Hepatocyte (in vitro differentiated cells): ENCODE data around the gene SLC10A1. TPM values are rescaled to one million over a fixed set of nuclear protein-coding genes. Genes with fewer than 3 reads are reported as not detected.
A peak's percentile ranks its signal among the peaks of the same experiment; 100 is the strongest.

Experiments used
- DNase-seq: peaks from one replicate; pipeline ENCODE4 v3.0.0-alpha.2; 2016; ENCODE audit warnings: low spot score
- H2AFZ ChIP-seq: fragments of 200-600 bp; sonication (generic); 2 replicates; pipeline ENCODE4 v1.6.0; 2016; ENCODE audit warnings: antibody characterized with exemption, mild to moderate bottlenecking
- H3K27ac ChIP-seq: fragments of 200-600 bp; sonication (generic); 2 replicates; pipeline ENCODE4 v1.5.1; 2016; ENCODE audit warnings: mild to moderate bottlenecking
- H3K27me3 ChIP-seq: fragments of 200-600 bp; sonication (generic); 2 replicates; pipeline ENCODE4 v1.6.1; 2016
- H3K36me3 ChIP-seq: fragments of 200-600 bp; sonication (generic); replicated peaks from 2 replicates; pipeline ENCODE4 v1.5.1; 2016; ENCODE audit warnings: low read depth; ENCODE audit not compliant: insufficient read depth
- H3K4me1 ChIP-seq: fragments of 200-600 bp; sonication (generic); 2 replicates; pipeline ENCODE4 v1.5.1; 2016; ENCODE audit warnings: mild to moderate bottlenecking, moderate library complexity; ENCODE audit not compliant: insufficient read depth
- H3K4me2 ChIP-seq: fragments of 200-600 bp; sonication (generic); 2 replicates; pipeline ENCODE4 v1.6.0; 2016
- H3K4me3 ChIP-seq: fragments of 200-600 bp; sonication (generic); 2 replicates; pipeline ENCODE4 v1.5.1; 2016; ENCODE audit warnings: mild to moderate bottlenecking
- H3K79me2 ChIP-seq: fragments of 200-600 bp; sonication (generic); 2 replicates; pipeline ENCODE4 v1.6.0; 2017; ENCODE audit warnings: mild to moderate bottlenecking
- H3K9me2 ChIP-seq: fragments of 200-600 bp; sonication (generic); replicated peaks from 2 replicates; pipeline ENCODE4 v1.6.0; 2017; ENCODE audit warnings: mild to moderate bottlenecking; ENCODE audit not compliant: insufficient read depth
- H3K9me3 ChIP-seq: fragments of 200-600 bp; sonication (generic); 2 replicates; pipeline ENCODE4 v1.5.1; 2016; ENCODE audit warnings: low read depth, mild to moderate bottlenecking
- H4K20me1 ChIP-seq: fragments of 200-600 bp; sonication (generic); 2 replicates; pipeline ENCODE4 v1.6.0; 2016; ENCODE audit warnings: mild to moderate bottlenecking; ENCODE audit not compliant: insufficient read depth, poor library complexity, severe bottlenecking
- CTCF ChIP-seq: fragments of 200-600 bp; sonication (generic); IDR thresholded peaks from 2 replicates; pipeline ENCODE4 v1.5.1; 2016; ENCODE audit warnings: antibody characterized with exemption, mild to moderate bottlenecking; ENCODE audit not compliant: poor library complexity
- EZH2 ChIP-seq: fragments of 200-600 bp; sonication (generic); IDR thresholded peaks from 2 replicates; pipeline ENCODE4 v1.6.1; 2016; ENCODE audit warnings: antibody characterized with exemption, mild to moderate bottlenecking, borderline replicate concordance
- EZH2phosphoT487 ChIP-seq: fragments of 200-600 bp; sonication (generic); IDR thresholded peaks from one replicate; pipeline ENCODE4 v1.6.1; 2018; ENCODE audit warnings: antibody characterized with exemption, mild to moderate bottlenecking, low read depth, moderate library complexity; ENCODE audit not compliant: unreplicated experiment, severe bottlenecking
- WGBS: methylation state at CpG from one replicate; pipeline ENCODE4 v1.1.6; 2016; ENCODE audit warnings: low lambda C conversion rate; ENCODE audit errors: missing lambda C conversion rate; 5-methylcytosine and 5-hydroxymethylcytosine counted together
- polyA plus RNA-seq: library from polyadenylated mRNA; unstranded; fragments of >200 nt; fragmentation: Nextera tagmentation; extraction: Ambion mirVana; gene quantifications from 2 replicates; pipeline ENCODE4 v1.2.1, GENCODE V29; 2016
- total RNA-seq: library from RNA; depleted of rRNA; stranded (reverse); fragments of >200 nt; gene quantifications from 2 replicates; pipeline ENCODE4 v1.2.3, GENCODE V29; 2014

SLC10A1 gene
- total RNA-seq (1.7 and 3.0 TPM in 2 replicates), polyA plus RNA-seq (0.96 and 2.9 TPM in 2 replicates)

- Histone ChIP-seq H3K4me2 (no peak within 1 kb of the TSS), H2AFZ (no peak within 1 kb of the TSS), H3K4me3 (no peak within 1 kb of the TSS), H3K9me3 (no peaks in the 10 kb centered on the region), H3K36me3 (no peaks in the 10 kb centered on the region), H3K27ac (peak within 1 kb of the TSS; percentile 40), H3K9me2 (no peaks in the 10 kb centered on the region), H3K4me1 (peaks cover 3% of the 10 kb centered on the region), H3K27me3 (no peaks in the 10 kb centered on the region), H4K20me1 (no peaks in the 10 kb centered on the region), H3K79me2 (no peaks in the 10 kb centered on the region)
- WGBS = 86% methylated on average over 11 of the region's 11 CpGs
- no peak for DNase-seq
- TF ChIP-seq EZH2 (no peak), EZH2phosphoT487 (no peak), CTCF (no peak)
These were observed at the start of gene SLC10A1 for GRCh38 chr14:69796797-69797500. Gene SLC10A1 (minus strand): TSS chr14:69797241. CDS start chr14:69797155, 86 bp downstream.

GRCh38 chr14:69845787-69846186 lies 48.7 kb upstream of the SLC10A1 start:
- no peak for TF ChIP-seq EZH2phosphoT487
- no peak for TF ChIP-seq CTCF
- no peak for TF ChIP-seq EZH2
- Histone ChIP-seq H3K9me3 (no peaks in the 10 kb centered on the region), H3K79me2 (no peaks in the 10 kb centered on the region), H3K9me2 (no peaks in the 10 kb centered on the region), H2AFZ (no peak overlapping the region), H3K4me2 (no peak overlapping the region), H3K4me3 (no peak overlapping the region), H3K27ac (peak overlapping the region; percentile 69), H3K4me1 (no peaks in the 10 kb centered on the region), H4K20me1 (no peaks in the 10 kb centered on the region), H3K27me3 (peaks cover 3% of the 10 kb centered on the region), H3K36me3 (no peaks in the 10 kb centered on the region)
- peak; percentile 72 for DNase-seq
- 15% methylated on average over 5 of the region's 5 CpGs for WGBS

- Histone ChIP-seq H3K4me1 (no peaks in the 10 kb centered on the region), H3K4me3 (no peak overlapping the region), H3K27ac (peak overlapping the region; percentile 69), H4K20me1 (no peaks in the 10 kb centered on the region), H2AFZ (no peak overlapping the region), H3K79me2 (no peaks in the 10 kb centered on the region), H3K9me3 (no peaks in the 10 kb centered on the region), H3K4me2 (no peak overlapping the region), H3K27me3 (peaks cover 3% of the 10 kb centered on the region), H3K36me3 (no peaks in the 10 kb centered on the region), H3K9me2 (no peaks in the 10 kb centered on the region)
- DNase-seq = no peak
- WGBS = 85% methylated on average over 2 of the region's 2 CpGs
- TF ChIP-seq EZH2 (no peak), CTCF (no peak), EZH2phosphoT487 (no peak)
These were observed 48.1 kb upstream of the SLC10A1 start for GRCh38 chr14:69845050-69845581.
